ENCODE measurements around the gene SLC35A1. TPM values are rescaled to one million over a fixed set of nuclear protein-coding genes. Genes with fewer than 3 reads are reported as not detected.

SLC35A1 gene
- total and polyA plus RNA-seq, 7 donors = 5.7 to 15.3 (median 8.7) TPM

DNA sequence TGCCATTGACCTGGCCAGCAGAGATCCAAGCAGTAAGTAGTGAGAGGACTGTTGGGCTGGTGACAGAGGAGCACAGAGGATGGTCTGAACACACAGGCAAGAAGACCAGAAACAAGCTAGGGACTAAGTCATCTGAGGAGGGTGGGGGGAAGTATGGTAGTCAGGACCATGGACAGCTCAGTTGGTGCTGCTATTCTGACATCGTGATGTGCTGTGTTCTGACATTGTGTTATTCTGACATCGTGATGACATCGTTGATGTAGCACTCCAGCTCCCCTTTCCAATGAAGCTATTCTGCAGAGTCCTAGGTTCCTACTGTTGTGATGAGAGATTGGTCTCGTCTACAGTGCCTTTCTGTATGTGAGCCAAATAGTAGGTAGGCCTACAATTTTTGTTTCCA, 36.3 kb upstream of the SLC35A1 start:
- intact Hi-C loops (cut with DNase I) = no loop called here
- Histone ChIP-seq H3K27me3 (ENCODE audit: insufficient read depth in 3 of 3, low read length in 2 of 3) (no peaks in the 10 kb centered on the region), H3K4me1 (no peaks in the 10 kb centered on the region), H3K4me3 (no peak overlapping the region), H3K27ac (no peak overlapping the region), H3K9me3 (no peaks in the 10 kb centered on the region), H3K36me3 (ENCODE audit: insufficient read depth in 1 of 2, low read depth in 1 of 2) (no peaks in the 10 kb centered on the region)
- TF ChIP-seq, protein P1, sequence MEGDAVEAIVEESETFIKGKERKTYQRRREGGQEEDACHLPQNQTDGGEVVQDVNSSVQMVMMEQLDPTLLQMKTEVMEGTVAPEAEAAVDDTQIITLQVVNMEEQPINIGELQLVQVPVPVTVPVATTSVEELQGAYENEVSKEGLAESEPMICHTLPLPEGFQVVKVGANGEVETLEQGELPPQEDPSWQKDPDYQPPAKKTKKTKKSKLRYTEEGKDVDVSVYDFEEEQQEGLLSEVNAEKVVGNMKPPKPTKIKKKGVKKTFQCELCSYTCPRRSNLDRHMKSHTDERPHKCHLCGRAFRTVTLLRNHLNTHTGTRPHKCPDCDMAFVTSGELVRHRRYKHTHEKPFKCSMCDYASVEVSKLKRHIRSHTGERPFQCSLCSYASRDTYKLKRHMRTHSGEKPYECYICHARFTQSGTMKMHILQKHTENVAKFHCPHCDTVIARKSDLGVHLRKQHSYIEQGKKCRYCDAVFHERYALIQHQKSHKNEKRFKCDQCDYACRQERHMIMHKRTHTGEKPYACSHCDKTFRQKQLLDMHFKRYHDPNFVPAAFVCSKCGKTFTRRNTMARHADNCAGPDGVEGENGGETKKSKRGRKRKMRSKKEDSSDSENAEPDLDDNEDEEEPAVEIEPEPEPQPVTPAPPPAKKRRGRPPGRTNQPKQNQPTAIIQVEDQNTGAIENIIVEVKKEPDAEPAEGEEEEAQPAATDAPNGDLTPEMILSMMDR (IDR thresholded peaks at IDR 0.05) = no peak
- no peak for DNase-seq
- peak in 1 of 4 donors; percentile 43 for ATAC-seq
- WGBS, 3 donors = 2 to 12% (median 9%) methylated on average over 4 of the region's 4 CpGs

DNA sequence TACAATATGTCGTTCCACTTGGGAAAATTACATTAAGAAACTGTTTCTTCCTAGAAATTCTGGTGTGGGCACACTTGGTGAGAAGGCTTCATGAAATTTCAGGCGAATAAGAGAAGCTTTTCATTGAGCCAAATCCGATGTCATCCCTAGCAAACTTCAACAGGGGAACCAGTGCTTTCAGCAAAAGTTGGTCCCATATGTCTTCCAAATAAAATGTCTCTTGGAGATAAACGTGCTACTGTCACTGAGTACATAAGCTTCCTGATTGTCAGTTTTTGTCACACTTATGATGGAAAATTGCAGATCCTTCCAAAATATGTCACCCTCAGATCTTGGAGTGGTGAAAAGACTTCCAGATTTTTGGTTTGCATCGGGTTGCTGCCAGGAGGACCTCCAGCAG, 31.1 kb upstream of the SLC35A1 start:
- H3K9me3 ChIP-seq = no peaks in the 10 kb centered on the region
- H3K27me3 ChIP-seq (ENCODE audit: insufficient read depth in 3 of 3, low read length in 2 of 3) = no peaks in the 10 kb centered on the region
- ATAC-seq (no peak), DNase-seq (no peak)
- 72 to 79% (median 72%) methylated on average over 5 of the region's 5 CpGs for WGBS, 3 donors
- no peaks in the 10 kb centered on the region for H3K36me3 ChIP-seq (ENCODE audit: insufficient read depth in 1 of 2, low read depth in 1 of 2)
- intact Hi-C loops (cut with DNase I) = no loop called here
- H3K4me3 ChIP-seq = no peak overlapping the region
- H3K27ac ChIP-seq = no peak overlapping the region
- TF ChIP-seq, protein P1 (IDR thresholded peaks at IDR 0.05) = no peak
- H3K4me1 ChIP-seq = no peaks in the 10 kb centered on the region

- Histone ChIP-seq H3K36me3 (ENCODE audit: insufficient read depth in 1 of 2, low read depth in 1 of 2) (no peaks in the 10 kb centered on the region), H3K27ac (no peak overlapping the region), H3K27me3 (ENCODE audit: insufficient read depth in 3 of 3, low read length in 2 of 3) (no peaks in the 10 kb centered on the region), H3K4me1 (no peaks in the 10 kb centered on the region), H3K4me3 (no peak overlapping the region), H3K9me3 (no peaks in the 10 kb centered on the region)
- intact Hi-C loops (cut with DNase I) = no loop called here
- WGBS, 3 donors = 85 to 89% (median 88%) methylated on average over 2 of the region's 2 CpGs
- TF ChIP-seq, protein P1 (IDR thresholded peaks at IDR 0.05) = no peak
- DNase-seq (no peak), ATAC-seq (no peak)
Observed at GRCh38 chr6:87444362-87444761, 28.4 kb upstream of the SLC35A1 start.

- Histone ChIP-seq H3K27ac (no peak overlapping the region), H3K4me3 (no peak overlapping the region), H3K4me1 (no peaks in the 10 kb centered on the region), H3K27me3 (ENCODE audit: insufficient read depth in 3 of 3, low read length in 2 of 3) (peaks cover 0 to 4% (median 0%) of the 10 kb centered on the region in 3 donors), H3K9me3 (no peaks in the 10 kb centered on the region), H3K36me3 (ENCODE audit: insufficient read depth in 1 of 2, low read depth in 1 of 2) (no peaks in the 10 kb centered on the region)
- TF ChIP-seq, protein P1 (IDR thresholded peaks at IDR 0.05) = no peak
- DNase-seq = no peak
- intact Hi-C loops (cut with DNase I) = no loop called here
- whole genome bisulfite sequencing, 3 donors = 73 to 88% (median 78%) methylated on average over 2 of the region's 2 CpGs
- no peak for ATAC-seq
Observed at GRCh38 chr6:87465051-87465450, 7.7 kb upstream of the SLC35A1 start.

DNA sequence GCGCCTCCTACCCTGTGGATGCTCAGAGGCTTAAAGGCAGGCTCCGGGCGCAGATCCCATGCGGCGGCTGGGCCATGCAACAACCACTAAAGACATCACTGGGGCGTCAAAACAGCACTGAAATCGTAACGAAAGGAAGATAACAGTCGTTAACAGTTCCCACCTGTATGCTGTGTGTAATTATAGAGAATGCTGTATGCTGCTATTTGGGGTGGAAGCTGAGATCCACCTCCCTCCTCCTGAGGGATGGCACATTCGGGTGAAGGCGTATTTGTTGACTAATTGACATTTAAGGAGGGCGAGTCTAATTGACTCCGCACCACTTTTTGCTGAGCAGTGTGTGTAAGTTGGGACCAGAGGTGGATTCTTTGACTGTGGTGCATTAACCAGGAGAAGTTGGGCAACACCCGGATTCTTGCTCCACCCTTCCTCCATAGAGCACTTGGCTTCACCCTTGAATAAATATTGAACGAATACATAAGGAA, 687 bp downstream of the SLC35A1 start:
- intact Hi-C loops (cut with DNase I) = loop anchor here (5.0 kb wide), 4 partner anchors 61 to 151 kb away; partner anchors contain the start of genes SMIM8 (in 2 of the 2) and CFAP206 (in 1 of the 2)
- H3K9me3 ChIP-seq = no peaks in the 10 kb centered on the region
- H3K4me3 ChIP-seq = peak overlapping the region; percentile 97
- ATAC-seq (peak in 1 of 4 donors; percentile 82), DNase-seq (no peak)
- peaks cover 5% of the 10 kb centered on the region for H3K4me1 ChIP-seq
- TF ChIP-seq, protein P1 (IDR thresholded peaks at IDR 0.05) = no peak
- peaks cover 0 to under 1% (median 0%) of the 10 kb centered on the region in 3 donors for H3K27me3 ChIP-seq (ENCODE audit: insufficient read depth in 3 of 3, low read length in 2 of 3)
- H3K27ac ChIP-seq = peak overlapping the region; percentile 97
- WGBS, 3 donors = 0 to 1% (median 1%) methylated on average over 15 of the region's 15 CpGs
- H3K36me3 ChIP-seq (ENCODE audit: insufficient read depth in 1 of 2, low read depth in 1 of 2) = no peaks in the 10 kb centered on the region
